AG04449 (cell line): Measurements from ENCODE around the gene CRIP1.
A peak's percentile ranks its signal among the peaks of the same experiment; 100 is the strongest.

Experiments used
- CTCF ChIA-PET: fragments of 350-600 bp; formaldehyde crosslinking; extraction: SDS; loops from one replicate; lab custom pipeline; 2021; ENCODE audit warnings: antibody characterized with exemption; lab: Yijun Ruan, JAX
- POLR2A ChIA-PET: fragments of 400-600, 350-600 bp; formaldehyde crosslinking; extraction: SDS; loops from one replicate; lab custom pipeline; 2020; ENCODE audit warnings: antibody characterized with exemption, inconsistent platforms; lab: Yijun Ruan, JAX
- DNase-seq: peaks from one replicate; pipeline ENCODE4 v3.0.0-alpha.2; 2010; ENCODE audit warnings: low read depth, low spot score
- H3K4me3 ChIP-seq: 2 replicates; pipeline ENCODE4 v1.5.1; 2011; ENCODE audit warnings: low read depth, mild to moderate bottlenecking, control low read depth, low read length
- TF ChIP-seq, protein P1 (sequence below): IDR thresholded peaks from one replicate; pipeline ENCODE4 v1.5.1; 2011; ENCODE audit warnings: mild to moderate bottlenecking, moderate library complexity, low read length, control low read depth, inconsistent platforms; ENCODE audit not compliant: insufficient read depth; ENCODE audit errors: missing control alignments

CRIP1 gene

GRCh38 chr14:105481886-105482457 is 4.7 kb upstream of the CRIP1 start:
- ChIA-PET POLR2A (interaction anchor here (2.0 kb wide), 1 partner anchor 8 kb away, joined by 17 read pairs; no protein-coding TSS in a partner anchor), CTCF (interaction anchor here (0.7 to 3.2 kb wide), 15 partner anchors 9 to 123 kb away, joined by 3 to 87 read pairs (median 10); partner anchors contain the start of gene TEDC1)
- TF ChIP-seq, protein P1, sequence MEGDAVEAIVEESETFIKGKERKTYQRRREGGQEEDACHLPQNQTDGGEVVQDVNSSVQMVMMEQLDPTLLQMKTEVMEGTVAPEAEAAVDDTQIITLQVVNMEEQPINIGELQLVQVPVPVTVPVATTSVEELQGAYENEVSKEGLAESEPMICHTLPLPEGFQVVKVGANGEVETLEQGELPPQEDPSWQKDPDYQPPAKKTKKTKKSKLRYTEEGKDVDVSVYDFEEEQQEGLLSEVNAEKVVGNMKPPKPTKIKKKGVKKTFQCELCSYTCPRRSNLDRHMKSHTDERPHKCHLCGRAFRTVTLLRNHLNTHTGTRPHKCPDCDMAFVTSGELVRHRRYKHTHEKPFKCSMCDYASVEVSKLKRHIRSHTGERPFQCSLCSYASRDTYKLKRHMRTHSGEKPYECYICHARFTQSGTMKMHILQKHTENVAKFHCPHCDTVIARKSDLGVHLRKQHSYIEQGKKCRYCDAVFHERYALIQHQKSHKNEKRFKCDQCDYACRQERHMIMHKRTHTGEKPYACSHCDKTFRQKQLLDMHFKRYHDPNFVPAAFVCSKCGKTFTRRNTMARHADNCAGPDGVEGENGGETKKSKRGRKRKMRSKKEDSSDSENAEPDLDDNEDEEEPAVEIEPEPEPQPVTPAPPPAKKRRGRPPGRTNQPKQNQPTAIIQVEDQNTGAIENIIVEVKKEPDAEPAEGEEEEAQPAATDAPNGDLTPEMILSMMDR = peak; percentile 12
- peak; percentile 81 for DNase-seq
- peak overlapping the region; percentile 65 for H3K4me3 ChIP-seq

GRCh38 chr14:105482486-105483110 is 4.1 kb upstream of the CRIP1 start:
- ChIA-PET CTCF (interaction anchor here (0.9 to 3.2 kb wide), 9 partner anchors 8 to 112 kb away, joined by 4 to 87 read pairs (median 15); partner anchors contain the start of gene TEDC1), POLR2A (no interaction called here)
- TF ChIP-seq, protein P1 = no peak
- no peak overlapping the region for H3K4me3 ChIP-seq
- DNase-seq = no peak

DNA sequence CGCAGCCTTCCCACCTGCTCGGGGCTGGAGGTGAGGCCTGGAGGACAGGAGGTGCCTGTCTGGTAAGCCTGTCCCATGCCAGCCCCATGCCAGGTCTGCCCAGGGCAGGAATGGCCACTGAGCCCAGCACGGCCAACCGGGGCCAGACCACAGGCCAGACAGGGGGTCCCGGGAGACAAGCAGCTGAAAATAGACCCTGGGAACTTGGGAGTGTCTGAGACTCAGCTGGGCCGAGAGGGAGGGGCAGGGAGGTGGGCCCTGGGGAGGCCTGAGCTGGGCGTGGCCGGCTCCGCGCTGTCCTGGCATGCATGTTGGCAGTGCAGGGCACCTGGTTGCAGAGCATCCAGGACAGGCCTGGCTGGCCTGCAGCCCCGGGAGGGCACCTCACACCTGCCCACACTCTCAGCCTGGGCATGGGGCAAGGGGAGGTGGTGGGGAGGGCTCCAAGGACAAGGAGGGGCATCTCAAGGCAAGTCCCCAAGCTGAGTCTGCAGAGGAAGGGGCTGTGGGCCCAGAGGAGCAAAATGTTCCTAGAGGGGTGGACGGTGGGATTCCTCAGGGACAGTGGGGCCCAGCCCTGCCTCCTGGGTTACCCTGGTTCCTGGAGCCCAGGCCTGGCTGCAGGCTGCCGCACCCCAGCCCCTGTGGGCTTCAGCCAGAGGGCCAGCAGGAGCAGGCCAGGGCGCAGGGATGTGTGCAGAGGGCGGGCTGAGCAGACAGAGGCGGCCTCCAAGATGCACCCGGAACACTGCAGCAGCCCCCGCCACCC is 3.2 kb upstream of the CRIP1 start:
- TF ChIP-seq, protein P1 = no peak
- CTCF ChIA-PET = interaction anchor here (0.7 to 3.1 kb wide), 3 partner anchors 11 to 113 kb away, joined by 3 to 19 read pairs (median 3); no protein-coding TSS in a partner anchor
- POLR2A ChIA-PET = no interaction called here
- no peak for DNase-seq
- H3K4me3 ChIP-seq = no peak overlapping the region

DNA sequence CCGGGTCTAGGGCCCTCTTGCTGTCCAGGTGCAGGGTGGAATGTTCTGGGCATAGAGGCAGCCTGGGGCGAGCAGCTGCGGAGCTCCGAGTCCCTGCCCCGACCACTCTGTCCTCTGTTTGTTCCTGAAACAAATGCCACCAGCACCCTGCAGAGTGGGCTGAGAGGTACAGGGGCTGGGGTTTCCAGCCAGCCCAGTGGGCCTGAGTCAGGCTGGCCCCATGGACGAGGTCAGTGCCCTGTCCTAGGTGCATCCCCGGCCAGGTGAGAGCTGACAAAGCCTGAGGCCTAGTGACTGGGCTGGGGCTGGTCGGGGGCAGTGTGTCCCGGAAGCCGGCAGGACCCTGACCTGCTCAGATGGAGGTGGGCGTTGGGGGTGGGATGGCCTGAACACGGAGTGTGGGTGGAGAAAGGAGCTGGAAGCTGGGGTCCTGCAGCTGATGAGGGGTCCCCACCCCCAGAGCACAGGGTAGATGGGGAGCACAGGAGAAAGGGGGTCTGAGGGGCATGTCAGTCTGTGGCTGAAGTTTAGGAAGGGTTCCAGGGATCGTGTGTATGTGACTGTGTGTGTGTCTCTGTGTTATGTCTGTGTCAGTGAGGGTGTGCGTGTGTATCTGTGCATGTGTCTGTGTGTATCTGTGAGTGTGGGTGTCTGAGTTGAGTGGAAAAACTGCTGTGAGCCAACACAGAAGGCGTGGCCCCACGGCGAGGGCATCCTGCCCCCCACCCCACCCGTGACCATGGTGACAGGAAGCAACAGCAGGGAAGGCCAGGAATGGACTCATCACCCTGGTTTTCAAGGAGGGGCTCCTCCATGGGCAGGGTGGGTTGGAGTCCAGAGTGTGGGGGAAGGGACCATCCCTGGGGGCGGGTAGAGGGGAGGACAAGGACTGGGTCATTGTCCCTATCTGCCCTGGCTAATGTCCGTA is 2.4 kb upstream of the CRIP1 start:
- no peak overlapping the region for H3K4me3 ChIP-seq
- ChIA-PET POLR2A (no interaction called here), CTCF (interaction anchor here (0.7 to 1.2 kb wide), 2 partner anchors 12 to 36 kb away, joined by 3 read pairs; no protein-coding TSS in a partner anchor)
- no peak for DNase-seq
- TF ChIP-seq, protein P1 = no peak

DNA sequence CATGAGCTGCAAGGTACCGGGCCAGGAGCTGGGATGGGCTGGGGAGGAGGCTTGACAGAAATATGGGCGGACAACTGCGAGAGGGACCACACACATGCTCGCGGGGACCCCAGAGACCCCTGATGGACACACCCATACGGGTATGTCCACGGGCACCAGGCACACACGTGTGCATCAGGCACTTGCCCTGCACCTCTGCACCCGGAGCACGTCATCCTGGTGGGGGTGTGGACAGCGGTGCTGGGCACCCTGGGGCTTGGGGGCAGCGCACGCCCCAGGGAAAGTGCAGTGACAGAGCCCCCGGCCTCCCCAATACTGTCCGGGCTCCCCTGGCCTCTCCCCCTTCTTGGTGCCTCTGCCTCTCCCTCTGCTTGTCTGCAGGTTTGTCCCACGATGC is 1.7 kb upstream of the CRIP1 start:
- DNase-seq = no peak

More for the DNA sequence above, 1.7 kb upstream of the CRIP1 start:
- CTCF ChIA-PET = no interaction called here
- POLR2A ChIA-PET = no interaction called here
- H3K4me3 ChIP-seq = no peak overlapping the region
- TF ChIP-seq, protein P1 = no peak
